ENCODE data around the gene PLEKHM3. TPM values are rescaled to one million over a fixed set of nuclear protein-coding genes. Genes with fewer than 3 reads are reported as not detected.

PLEKHM3 gene
- total RNA-seq, 1 donor from 2014 or later = 9.1 TPM

DNA sequence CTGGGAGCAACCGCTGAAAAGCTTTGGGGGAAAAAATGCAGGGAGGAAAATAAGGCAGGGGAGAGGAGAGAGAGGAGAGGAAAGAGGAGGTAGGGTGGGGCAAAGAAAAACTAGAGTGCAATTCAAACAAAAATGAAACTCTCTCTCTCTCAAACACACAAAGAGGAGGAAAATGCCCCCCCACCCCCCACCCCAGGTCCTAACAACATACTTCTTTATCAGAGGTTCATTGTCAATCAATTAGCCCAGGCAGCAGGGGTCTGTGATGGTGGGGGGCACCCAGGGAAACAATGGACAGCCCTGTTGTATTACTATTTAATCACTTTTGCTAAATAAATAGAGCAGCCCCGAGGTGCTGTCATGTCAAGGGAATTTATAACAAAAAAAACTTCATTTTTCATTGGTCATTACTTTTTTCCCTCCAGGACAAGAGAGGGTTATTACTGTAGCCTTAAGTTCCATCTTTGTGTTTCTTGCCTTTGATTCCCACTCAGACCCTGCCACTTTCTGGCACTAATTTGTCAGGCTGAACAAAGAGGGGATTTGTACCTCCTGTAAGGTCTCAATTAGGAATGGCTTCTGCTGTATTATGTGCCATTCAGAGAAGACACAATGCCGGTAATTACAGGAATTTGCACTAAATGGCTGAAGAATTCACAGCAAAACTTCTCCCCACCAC lies 55.0 kb downstream of the PLEKHM3 start:
- no peak overlapping the region for H3K27ac Mint-ChIP-seq (ENCODE audit: unreplicated experiment)
- H3K4me1 Mint-ChIP-seq (ENCODE audit: low read depth) = peaks cover 11% of the 10 kb centered on the region
- no peaks in the 10 kb centered on the region for H3K27me3 Mint-ChIP-seq (ENCODE audit: low read depth)
- no peaks in the 10 kb centered on the region for H3K36me3 Mint-ChIP-seq (ENCODE audit: low read depth)
- TF ChIP-seq, protein P1, sequence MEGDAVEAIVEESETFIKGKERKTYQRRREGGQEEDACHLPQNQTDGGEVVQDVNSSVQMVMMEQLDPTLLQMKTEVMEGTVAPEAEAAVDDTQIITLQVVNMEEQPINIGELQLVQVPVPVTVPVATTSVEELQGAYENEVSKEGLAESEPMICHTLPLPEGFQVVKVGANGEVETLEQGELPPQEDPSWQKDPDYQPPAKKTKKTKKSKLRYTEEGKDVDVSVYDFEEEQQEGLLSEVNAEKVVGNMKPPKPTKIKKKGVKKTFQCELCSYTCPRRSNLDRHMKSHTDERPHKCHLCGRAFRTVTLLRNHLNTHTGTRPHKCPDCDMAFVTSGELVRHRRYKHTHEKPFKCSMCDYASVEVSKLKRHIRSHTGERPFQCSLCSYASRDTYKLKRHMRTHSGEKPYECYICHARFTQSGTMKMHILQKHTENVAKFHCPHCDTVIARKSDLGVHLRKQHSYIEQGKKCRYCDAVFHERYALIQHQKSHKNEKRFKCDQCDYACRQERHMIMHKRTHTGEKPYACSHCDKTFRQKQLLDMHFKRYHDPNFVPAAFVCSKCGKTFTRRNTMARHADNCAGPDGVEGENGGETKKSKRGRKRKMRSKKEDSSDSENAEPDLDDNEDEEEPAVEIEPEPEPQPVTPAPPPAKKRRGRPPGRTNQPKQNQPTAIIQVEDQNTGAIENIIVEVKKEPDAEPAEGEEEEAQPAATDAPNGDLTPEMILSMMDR (IDR thresholded peaks at IDR 0.05) = no peak
- no peak for DNase-seq (ENCODE audit: low spot score)
- H3K9me3 Mint-ChIP-seq (ENCODE audit: low read depth) = no peaks in the 10 kb centered on the region
- H3K4me3 Mint-ChIP-seq (ENCODE audit: unreplicated experiment) = no peak overlapping the region

DNA sequence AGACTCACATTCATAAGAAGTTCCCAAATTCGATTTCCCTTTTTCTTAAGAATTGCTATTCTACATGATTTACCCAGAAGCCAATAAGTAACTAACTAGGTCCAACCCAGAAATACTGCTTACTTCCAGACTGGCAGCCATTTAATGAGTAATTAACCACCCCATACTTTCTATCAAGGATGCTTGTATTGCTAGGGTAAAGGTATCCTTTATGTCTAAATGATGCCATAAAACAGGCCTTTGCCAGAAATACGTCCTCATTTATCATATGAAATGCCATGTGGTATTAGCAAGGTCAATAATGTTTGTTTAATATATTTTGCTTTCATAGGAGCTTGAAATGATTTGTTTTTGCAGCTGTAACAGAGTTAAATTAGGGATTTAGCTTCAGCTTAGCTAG lies 56.1 kb downstream of the PLEKHM3 start:
- Mint-ChIP-seq H3K36me3 (ENCODE audit: low read depth) (no peaks in the 10 kb centered on the region), H3K4me3 (ENCODE audit: unreplicated experiment) (no peak overlapping the region), H3K27me3 (ENCODE audit: low read depth) (no peaks in the 10 kb centered on the region), H3K4me1 (ENCODE audit: low read depth) (peaks cover 11% of the 10 kb centered on the region), H3K9me3 (ENCODE audit: low read depth) (no peaks in the 10 kb centered on the region), H3K27ac (ENCODE audit: unreplicated experiment) (no peak overlapping the region)
- DNase-seq (ENCODE audit: low spot score) = no peak
- TF ChIP-seq, protein P1 (IDR thresholded peaks at IDR 0.05) = no peak

DNA sequence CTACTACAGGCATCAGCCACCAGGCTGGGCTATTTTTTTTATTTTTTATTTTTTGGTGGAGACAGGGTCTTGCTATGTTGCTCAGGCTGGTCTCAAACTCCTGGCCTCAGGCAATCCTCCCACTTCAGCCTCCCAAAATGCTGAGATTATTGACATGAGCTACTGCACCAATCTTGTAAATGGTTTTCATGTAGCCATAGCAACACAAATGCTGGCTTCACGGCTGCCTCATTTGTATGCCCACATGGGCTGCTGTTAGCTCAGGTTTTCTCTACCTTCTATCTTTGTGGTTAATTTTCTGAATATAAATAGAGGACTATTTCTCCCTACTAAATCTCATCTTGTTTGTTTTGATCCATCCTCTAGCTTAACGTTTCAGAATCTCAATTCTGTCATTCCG lies 58.2 kb downstream of the PLEKHM3 start:
- DNase-seq (ENCODE audit: low spot score) = no peak
- H3K4me1 Mint-ChIP-seq (ENCODE audit: low read depth) = peaks cover 11% of the 10 kb centered on the region
- no peaks in the 10 kb centered on the region for H3K27me3 Mint-ChIP-seq (ENCODE audit: low read depth)
- no peak overlapping the region for H3K27ac Mint-ChIP-seq (ENCODE audit: unreplicated experiment)
- TF ChIP-seq, protein P1 (IDR thresholded peaks at IDR 0.05) = no peak
- H3K4me3 Mint-ChIP-seq (ENCODE audit: unreplicated experiment) = no peak overlapping the region
- peaks cover 5% of the 10 kb centered on the region for H3K36me3 Mint-ChIP-seq (ENCODE audit: low read depth)
- H3K9me3 Mint-ChIP-seq (ENCODE audit: low read depth) = peaks cover 7% of the 10 kb centered on the region

DNA sequence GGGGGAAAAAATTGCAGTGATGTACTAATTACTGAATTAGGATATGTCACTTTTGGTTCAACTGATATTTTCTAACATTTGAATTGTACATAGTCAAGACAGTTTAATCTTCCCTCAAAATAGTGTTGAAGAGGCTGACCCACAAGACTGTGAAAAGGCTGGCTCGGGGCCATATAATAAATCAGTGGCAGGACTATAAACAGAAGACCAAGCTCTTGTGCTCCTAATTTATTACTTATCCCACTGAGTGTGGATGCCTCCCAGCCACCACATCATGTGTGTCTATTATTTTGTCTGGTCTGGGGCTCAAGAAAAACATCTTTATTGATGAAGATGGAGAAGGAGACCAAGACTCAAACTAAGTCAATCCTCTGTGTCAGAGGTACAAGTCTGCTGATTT lies 64.4 kb downstream of the PLEKHM3 start:
- Mint-ChIP-seq H3K27me3 (ENCODE audit: low read depth) (no peaks in the 10 kb centered on the region), H3K9me3 (ENCODE audit: low read depth) (peaks cover 7% of the 10 kb centered on the region), H3K4me3 (ENCODE audit: unreplicated experiment) (no peak overlapping the region), H3K4me1 (ENCODE audit: low read depth) (no peaks in the 10 kb centered on the region), H3K36me3 (ENCODE audit: low read depth) (peaks cover 5% of the 10 kb centered on the region), H3K27ac (ENCODE audit: unreplicated experiment) (no peak overlapping the region)
- DNase-seq (ENCODE audit: low spot score) = no peak
- TF ChIP-seq, protein P1 (IDR thresholded peaks at IDR 0.05) = no peak

DNA sequence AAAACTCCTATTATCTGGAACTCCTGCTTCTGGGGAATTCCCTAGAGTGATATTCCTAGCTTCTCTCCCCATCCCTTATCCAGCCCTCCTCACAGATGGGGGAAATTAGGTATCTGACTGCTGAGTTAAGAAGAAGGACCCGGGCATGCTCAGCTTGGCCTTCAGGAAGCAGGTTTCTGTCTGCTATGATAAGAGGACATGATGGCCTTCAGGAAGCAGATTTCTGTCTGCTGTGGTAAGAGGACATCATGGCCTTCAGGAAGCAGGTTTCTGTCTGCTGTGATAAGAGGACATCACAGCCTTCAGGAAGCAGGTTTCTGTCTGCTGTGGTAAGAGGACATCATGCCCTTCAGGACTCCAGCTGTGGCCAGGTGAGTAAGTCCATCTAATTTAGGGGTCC lies 65.2 kb downstream of the PLEKHM3 start:
- H3K27me3 Mint-ChIP-seq (ENCODE audit: low read depth) = no peaks in the 10 kb centered on the region
- no peak overlapping the region for H3K4me3 Mint-ChIP-seq (ENCODE audit: unreplicated experiment)
- H3K36me3 Mint-ChIP-seq (ENCODE audit: low read depth) = peaks cover 5% of the 10 kb centered on the region
- no peak overlapping the region for H3K27ac Mint-ChIP-seq (ENCODE audit: unreplicated experiment)
- no peaks in the 10 kb centered on the region for H3K4me1 Mint-ChIP-seq (ENCODE audit: low read depth)
- TF ChIP-seq, protein P1 (IDR thresholded peaks at IDR 0.05) = no peak
- H3K9me3 Mint-ChIP-seq (ENCODE audit: low read depth) = peaks cover 7% of the 10 kb centered on the region
- DNase-seq (ENCODE audit: low spot score) = no peak

Data from chondrocyte (in vitro differentiated cells).